HepG2 (cell line): ENCODE results near the gene POLH. TPM values are rescaled to one million over a fixed set of nuclear protein-coding genes. Genes with fewer than 3 reads are reported as not detected.

Source experiments
- BATF2 ChIP-seq: sonication (generic); formaldehyde crosslinking; IDR thresholded peaks from 2 replicates; pipeline ENCODE4 v1.8.0; 2022; ENCODE audit warnings: mild to moderate bottlenecking, missing genetic modification reagents, moderate library complexity
- FOXA3 ChIP-seq: IDR thresholded peaks from 2 replicates; pipeline ENCODE4 v1.6.1; 2016; ENCODE audit warnings: missing genetic modification reagents, missing compliant biosample characterization
- HDAC1 ChIP-seq: sonication (generic); formaldehyde crosslinking; IDR thresholded peaks from 2 replicates; pipeline ENCODE4 v1.5.1; 2020; ENCODE audit warnings: mild to moderate bottlenecking, missing genetic modification reagents
- HNF1A ChIP-seq, 2 experiments: sonication (generic) in 1 of 2; formaldehyde crosslinking in 1 of 2; IDR thresholded peaks; 2 replicates each; pipeline versions ENCODE4 v1.4.0 to v1.6.1; 2016 to 2020; ENCODE audit warnings: borderline replicate concordance in 1 of 2, low read depth in 1 of 2, mild to moderate bottlenecking in 1 of 2, missing genetic modification reagents in 1 of 2
- KMT2A ChIP-seq: sonication (generic); formaldehyde crosslinking; IDR thresholded peaks from 2 replicates; pipeline ENCODE4 v1.4.0; 2020; ENCODE audit warnings: missing genetic modification reagents
- MED1 ChIP-seq: sonication (generic); formaldehyde crosslinking; IDR thresholded peaks from 2 replicates; pipeline ENCODE4 v1.4.0; 2020; ENCODE audit warnings: missing genetic modification reagents
- MEIS1 ChIP-seq: sonication (generic); formaldehyde crosslinking; IDR thresholded peaks from 2 replicates; pipeline ENCODE4 v1.9.0; 2021; ENCODE audit warnings: mild to moderate bottlenecking, missing genetic modification reagents, moderate library complexity, borderline replicate concordance
- MTA1 ChIP-seq: sonication (generic); formaldehyde crosslinking; IDR thresholded peaks from 2 replicates; pipeline ENCODE4 v1.4.0; 2020; ENCODE audit warnings: missing genetic modification reagents, mild to moderate bottlenecking, borderline replicate concordance
- PHF8 ChIP-seq: sonication (generic); formaldehyde crosslinking; IDR thresholded peaks from 2 replicates; pipeline ENCODE4 v1.5.0; 2020; ENCODE audit warnings: missing genetic modification reagents
- TBX2 ChIP-seq: sonication (generic); formaldehyde crosslinking; IDR thresholded peaks from 2 replicates; pipeline ENCODE4 v1.5.0; 2020; ENCODE audit warnings: missing genetic modification reagents, mild to moderate bottlenecking, borderline replicate concordance
- ZC3H13 ChIP-seq: sonication (generic); formaldehyde crosslinking; IDR thresholded peaks from 2 replicates; pipeline ENCODE4 v1.8.1; 2023; ENCODE audit warnings: mild to moderate bottlenecking, missing genetic modification reagents, moderate library complexity
- ZMYM2 ChIP-seq: sonication (generic); formaldehyde crosslinking; IDR thresholded peaks from 2 replicates; pipeline ENCODE4 v1.8.0; 2022; ENCODE audit warnings: mild to moderate bottlenecking, missing genetic modification reagents
- ZNF10 ChIP-seq: sonication (generic); formaldehyde crosslinking; IDR thresholded peaks from 2 replicates; pipeline ENCODE4 v1.4.0; 2020; ENCODE audit warnings: mild to moderate bottlenecking, low read depth, missing genetic modification reagents, borderline replicate concordance
- ZNF629 ChIP-seq: sonication (generic); formaldehyde crosslinking; conservative IDR thresholded peaks from 2 replicates; pipeline ENCODE4 v1.5.0; 2020; ENCODE audit warnings: missing genetic modification reagents
- ZNF660 ChIP-seq: sonication (generic); formaldehyde crosslinking; IDR thresholded peaks from 2 replicates; pipeline ENCODE4 v1.5.1; 2020; ENCODE audit warnings: mild to moderate bottlenecking, low read depth, missing genetic modification reagents, borderline replicate concordance
- ZNF691 ChIP-seq: sonication (generic); formaldehyde crosslinking; IDR thresholded peaks from 2 replicates; pipeline ENCODE4 v1.4.0; 2020; ENCODE audit warnings: missing genetic modification reagents, low read depth, mild to moderate bottlenecking, borderline replicate concordance
- ZSCAN22 ChIP-seq: sonication (generic); formaldehyde crosslinking; IDR thresholded peaks from 2 replicates; pipeline ENCODE4 v1.4.0; 2020; ENCODE audit warnings: mild to moderate bottlenecking, missing genetic modification reagents
- polyA plus RNA-seq, 8 experiments: library from polyadenylated mRNA; depleted of rRNA in 3 of 8; stranded (reverse) in 7 of 8; unstranded in 1 of 8; fragments of >200 nt; fragmentation: Illumina TruSeq in 4 of 8; extraction: Trizol in 4 of 8; gene quantifications; 2 replicates each; pipeline versions ENCODE4 v1.2.1 to v1.2.3, GENCODE V29; 2011 to 2016; ENCODE audit warnings: low read depth in 4 of 8, missing spikeins in 1 of 8, mixed read lengths in 1 of 8; ENCODE audit not compliant: insufficient read depth in 1 of 8
- total RNA-seq, 5 experiments: library from RNA; depleted of rRNA; stranded (reverse); fragments of >200 nt; fragmentation: Illumina TruSeq; extraction: Trizol; gene quantifications; 2 replicates each; pipeline ENCODE4 v1.2.3, GENCODE V29; 2016; ENCODE audit warnings: low read depth in 1 of 5
- TF ChIP-seq, protein P1 (sequence below): sonication (generic); formaldehyde crosslinking; IDR thresholded peaks from 2 replicates; pipeline ENCODE4 v1.8.1; 2023; ENCODE audit warnings: mild to moderate bottlenecking, inconsistent platforms, moderate library complexity, missing genetic modification reagents, borderline replicate concordance
- TF ChIP-seq, protein P2 (sequence below), 2 experiments: sonication (generic) in 1 of 2; formaldehyde crosslinking in 1 of 2; IDR thresholded peaks; 2 replicates each; pipeline versions ENCODE4 v1.4.0 to v1.6.1; 2018 to 2020; ENCODE audit warnings: missing genetic modification reagents in 2 of 2, borderline replicate concordance in 1 of 2, low read depth in 1 of 2, mild to moderate bottlenecking in 1 of 2, missing biosample characterization in 1 of 2

Gene POLH
- total and polyA plus RNA-seq, 2 of the 13 experiments (the other 11 are each of a cell fraction or from before 2014, with no cell fraction given): 11.6 to 25.0 TPM

GRCh38 chr6:43575772-43576551 lies at the start of gene POLH, which contains the start of gene XPO5 (continued):
- TF ChIP-seq HNF1A (IDR thresholded peaks at IDR 0.05; ENCODE audit: low read depth) (no peak), HNF1A (CRISPR knock-in tag; IDR thresholded peaks at IDR 0.05; ENCODE audit: borderline replicate concordance) (peak; percentile 77; the same call in 1 of the 2 replicates), ZC3H13 (CRISPR knock-in tag) (peak; percentile 97), FOXA3 (CRISPR knock-in tag) (peak; percentile 47; the same call in 1 of the 2 replicates), ZNF691 (peak; percentile 95), MED1 (peak; percentile 91), ZNF629 (CRISPR knock-in tag) (peak; percentile 48), ZNF660 (peak; percentile 53; the same call in 1 of the 2 replicates), HDAC1 (CRISPR knock-in tag) (peak; percentile 91), TBX2 (peak; percentile 90), BATF2 (CRISPR knock-in tag) (peak; percentile 84), KMT2A (peak; percentile 94), ZMYM2 (CRISPR knock-in tag) (no peak), MEIS1 (CRISPR knock-in tag) (no peak; the same call in none of the 2 replicates), MTA1 (peak; percentile 87; the same call in 1 of the 2 replicates), ZSCAN22 (CRISPR knock-in tag) (peak; percentile 71; the same call in 1 of the 2 replicates), PHF8 (peak; percentile 98), ZNF10 (CRISPR knock-in tag) (no peak)
- TF ChIP-seq, protein P1, sequence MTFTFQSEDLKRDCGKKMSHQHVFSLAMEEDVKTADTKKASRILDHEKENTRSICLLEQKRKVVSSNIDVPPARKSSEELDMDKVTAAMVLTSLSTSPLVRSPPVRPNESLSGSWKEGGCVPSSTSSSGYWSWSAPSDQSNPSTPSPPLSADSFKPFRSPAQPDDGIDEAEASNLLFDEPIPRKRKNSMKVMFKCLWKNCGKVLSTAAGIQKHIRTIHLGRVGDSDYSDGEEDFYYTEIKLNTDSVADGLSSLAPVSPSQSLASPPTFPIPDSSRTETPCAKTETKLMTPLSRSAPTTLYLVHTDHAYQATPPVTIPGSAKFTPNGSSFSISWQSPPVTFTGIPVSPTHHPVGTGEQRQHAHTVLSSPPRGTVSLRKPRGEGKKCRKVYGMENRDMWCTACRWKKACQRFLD (CRISPR knock-in tag): peak; percentile 98
- TF ChIP-seq, protein P2, sequence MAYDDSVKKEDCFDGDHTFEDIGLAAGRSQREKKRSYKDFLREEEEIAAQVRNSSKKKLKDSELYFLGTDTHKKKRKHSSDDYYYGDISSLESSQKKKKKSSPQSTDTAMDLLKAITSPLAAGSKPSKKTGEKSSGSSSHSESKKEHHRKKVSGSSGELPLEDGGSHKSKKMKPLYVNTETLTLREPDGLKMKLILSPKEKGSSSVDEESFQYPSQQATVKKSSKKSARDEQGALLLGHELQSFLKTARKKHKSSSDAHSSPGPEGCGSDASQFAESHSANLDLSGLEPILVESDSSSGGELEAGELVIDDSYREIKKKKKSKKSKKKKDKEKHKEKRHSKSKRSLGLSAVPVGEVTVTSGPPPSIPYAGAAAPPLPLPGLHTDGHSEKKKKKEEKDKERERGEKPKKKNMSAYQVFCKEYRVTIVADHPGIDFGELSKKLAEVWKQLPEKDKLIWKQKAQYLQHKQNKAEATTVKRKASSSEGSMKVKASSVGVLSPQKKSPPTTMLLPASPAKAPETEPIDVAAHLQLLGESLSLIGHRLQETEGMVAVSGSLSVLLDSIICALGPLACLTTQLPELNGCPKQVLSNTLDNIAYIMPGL (CRISPR knock-in tag; IDR thresholded peaks at IDR 0.05; ENCODE audit: borderline replicate concordance in 1 of 2, low read depth in 1 of 2): peak; percentile 93
